Fibroblast of mammary gland (primary cell): ENCODE data around the gene BATF.

Experiments
- DNase-seq: peaks from one replicate; pipeline ENCODE4 v3.0.0-alpha.2; 2010; ENCODE audit warnings: low read depth
- H3K4me3 ChIP-seq: 2 replicates; pipeline ENCODE4 v1.5.1; 2011; ENCODE audit warnings: low read depth, mild to moderate bottlenecking, low read length, moderate library complexity; ENCODE audit not compliant: control insufficient read depth
- TF ChIP-seq, protein P1 (sequence below): conservative IDR thresholded peaks from 2 replicates; pipeline ENCODE4 v1.5.1; 2011; ENCODE audit warnings: low read depth, low read length, inconsistent platforms; ENCODE audit not compliant: control insufficient read depth, insufficient read depth

BATF gene

GRCh38 chr14:75579338-75579864 lies 57.1 kb downstream of the BATF start:
- H3K4me3 ChIP-seq = peak overlapping the region; percentile 65
- TF ChIP-seq, protein P1, sequence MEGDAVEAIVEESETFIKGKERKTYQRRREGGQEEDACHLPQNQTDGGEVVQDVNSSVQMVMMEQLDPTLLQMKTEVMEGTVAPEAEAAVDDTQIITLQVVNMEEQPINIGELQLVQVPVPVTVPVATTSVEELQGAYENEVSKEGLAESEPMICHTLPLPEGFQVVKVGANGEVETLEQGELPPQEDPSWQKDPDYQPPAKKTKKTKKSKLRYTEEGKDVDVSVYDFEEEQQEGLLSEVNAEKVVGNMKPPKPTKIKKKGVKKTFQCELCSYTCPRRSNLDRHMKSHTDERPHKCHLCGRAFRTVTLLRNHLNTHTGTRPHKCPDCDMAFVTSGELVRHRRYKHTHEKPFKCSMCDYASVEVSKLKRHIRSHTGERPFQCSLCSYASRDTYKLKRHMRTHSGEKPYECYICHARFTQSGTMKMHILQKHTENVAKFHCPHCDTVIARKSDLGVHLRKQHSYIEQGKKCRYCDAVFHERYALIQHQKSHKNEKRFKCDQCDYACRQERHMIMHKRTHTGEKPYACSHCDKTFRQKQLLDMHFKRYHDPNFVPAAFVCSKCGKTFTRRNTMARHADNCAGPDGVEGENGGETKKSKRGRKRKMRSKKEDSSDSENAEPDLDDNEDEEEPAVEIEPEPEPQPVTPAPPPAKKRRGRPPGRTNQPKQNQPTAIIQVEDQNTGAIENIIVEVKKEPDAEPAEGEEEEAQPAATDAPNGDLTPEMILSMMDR = no peak
- DNase-seq = no peak

DNA sequence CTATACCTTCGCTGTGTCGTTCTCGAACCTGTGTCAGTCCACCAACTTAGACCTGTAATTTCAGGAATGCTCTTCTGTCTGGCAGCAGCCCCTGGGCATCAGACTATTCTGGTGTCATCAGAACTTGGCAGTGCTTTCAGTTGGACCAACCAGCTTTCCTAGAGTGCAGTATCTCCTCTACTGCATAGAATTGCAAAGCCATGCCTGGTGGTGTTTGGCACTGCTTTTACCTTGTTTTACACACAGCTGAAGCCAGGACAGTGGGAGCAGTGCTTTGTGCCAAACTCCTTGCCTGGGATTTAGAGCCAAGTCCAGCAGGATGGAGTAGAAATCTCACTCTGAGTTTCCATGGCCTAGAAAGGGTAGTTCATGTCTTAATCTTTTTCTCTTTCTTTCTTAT lies 57.6 kb downstream of the BATF start:
- no peak for DNase-seq
- peak overlapping the region; percentile 65 for H3K4me3 ChIP-seq
- TF ChIP-seq, protein P1 = no peak

DNA sequence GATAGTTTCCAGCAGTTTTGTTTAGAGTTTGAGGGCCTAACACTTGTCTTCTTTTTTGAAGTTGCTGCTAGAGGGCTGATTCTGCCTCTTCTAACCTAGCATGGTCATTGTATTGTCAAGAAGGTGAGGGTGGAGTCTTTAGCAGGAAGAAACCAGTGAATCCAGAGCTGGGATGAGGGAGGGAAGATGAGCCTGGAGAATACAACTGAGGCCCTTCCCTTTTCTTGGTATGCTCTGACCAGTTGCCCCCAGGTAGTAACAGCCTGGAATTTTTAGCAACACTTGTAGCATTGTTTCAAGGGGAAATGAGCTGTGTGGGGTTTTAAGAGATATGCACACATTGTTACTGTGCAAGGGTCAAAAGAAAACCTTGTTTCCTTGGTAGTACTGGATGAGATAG lies 65.1 kb downstream of the BATF start:
- H3K4me3 ChIP-seq = no peak overlapping the region
- TF ChIP-seq, protein P1 = no peak
- DNase-seq = no peak

GRCh38 chr14:75589931-75590330 lies 67.7 kb downstream of the BATF start:
- TF ChIP-seq, protein P1 = no peak
- no peak overlapping the region for H3K4me3 ChIP-seq
- no peak for DNase-seq

DNA sequence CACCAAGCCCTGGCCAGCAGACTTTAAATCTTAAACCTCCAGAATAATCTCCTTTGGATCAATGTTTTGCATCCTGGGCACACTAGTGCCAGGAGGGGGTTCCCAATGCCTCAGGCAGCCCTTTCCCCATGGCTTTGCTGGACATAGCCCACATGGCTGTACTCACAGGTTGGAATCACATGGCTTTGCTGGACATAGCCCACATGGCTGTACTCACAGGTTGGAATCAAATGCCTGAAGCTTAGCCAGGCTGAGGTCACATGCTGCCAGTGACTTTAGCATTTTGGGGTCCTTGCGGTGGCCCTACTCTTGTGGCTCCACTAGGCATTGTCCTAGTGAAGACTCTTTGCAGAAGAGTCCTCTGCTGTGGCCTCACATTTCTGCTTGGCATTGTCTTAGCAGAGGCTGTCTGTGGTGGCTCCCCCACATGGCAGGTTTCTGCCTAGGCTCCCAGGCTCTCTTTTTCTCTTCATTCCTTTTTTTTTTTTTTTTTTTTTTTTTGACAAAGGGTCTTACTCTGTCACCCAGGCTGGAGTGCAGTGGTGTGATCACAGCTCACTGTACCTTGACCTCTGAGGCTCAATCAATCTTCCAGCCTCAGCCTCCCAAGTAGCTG lies 69.2 kb downstream of the BATF start:
- H3K4me3 ChIP-seq = no peak overlapping the region
- TF ChIP-seq, protein P1 = peak; percentile 13
- DNase-seq = no peak

DNA sequence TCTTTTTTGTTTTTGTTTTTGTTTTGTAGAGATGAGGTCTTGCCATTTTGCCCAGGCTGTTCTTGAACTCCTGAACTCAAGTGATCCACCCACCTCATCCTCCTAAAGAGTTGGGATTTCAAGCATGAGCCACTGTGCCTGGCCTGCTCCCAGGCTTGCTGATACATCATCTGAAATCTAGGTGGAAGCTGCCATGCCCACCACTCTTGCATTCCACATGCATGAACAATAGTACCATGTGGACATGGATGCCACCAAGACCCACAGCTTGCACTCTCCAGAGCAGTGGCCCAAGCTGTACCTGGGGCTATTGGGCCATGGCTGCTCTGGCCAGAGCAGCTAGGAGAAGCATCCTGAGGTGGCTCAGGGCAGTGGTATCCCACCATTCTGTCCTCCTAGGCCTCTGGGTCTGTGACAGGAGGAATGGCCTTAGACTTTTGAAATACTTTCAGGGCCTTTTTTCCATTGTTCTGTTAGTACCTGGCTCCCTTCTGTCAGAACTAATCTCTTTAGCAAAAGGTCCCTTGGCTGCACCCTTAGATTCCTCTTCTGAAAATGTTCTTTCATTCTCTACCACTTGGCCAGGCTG lies 69.8 kb downstream of the BATF start:
- H3K4me3 ChIP-seq = no peak overlapping the region
- TF ChIP-seq, protein P1 = no peak
- DNase-seq = no peak
